Measurements from ENCODE around the gene EIF5B.

The EIF5B gene

DNA sequence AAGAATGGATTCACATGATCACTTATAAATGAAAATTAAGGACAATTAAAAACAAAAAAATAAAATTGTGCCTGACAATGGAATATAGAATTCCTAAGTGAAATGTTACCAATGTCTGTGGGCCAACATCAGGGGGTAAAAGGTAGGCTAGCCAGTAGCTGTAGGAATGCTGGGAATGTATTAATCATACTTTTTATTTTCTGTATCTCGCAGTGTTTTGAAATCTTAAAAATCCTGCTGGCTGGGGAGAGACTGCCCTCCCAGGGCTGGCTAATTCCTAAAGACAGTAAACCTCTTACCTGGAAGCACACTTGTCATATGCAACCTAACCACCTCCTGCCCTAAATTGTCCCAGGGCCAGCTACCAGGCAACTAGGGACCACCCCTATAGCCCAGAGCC, 82.8 kb downstream of the EIF5B start:
- no peak for DNase-seq

DNA sequence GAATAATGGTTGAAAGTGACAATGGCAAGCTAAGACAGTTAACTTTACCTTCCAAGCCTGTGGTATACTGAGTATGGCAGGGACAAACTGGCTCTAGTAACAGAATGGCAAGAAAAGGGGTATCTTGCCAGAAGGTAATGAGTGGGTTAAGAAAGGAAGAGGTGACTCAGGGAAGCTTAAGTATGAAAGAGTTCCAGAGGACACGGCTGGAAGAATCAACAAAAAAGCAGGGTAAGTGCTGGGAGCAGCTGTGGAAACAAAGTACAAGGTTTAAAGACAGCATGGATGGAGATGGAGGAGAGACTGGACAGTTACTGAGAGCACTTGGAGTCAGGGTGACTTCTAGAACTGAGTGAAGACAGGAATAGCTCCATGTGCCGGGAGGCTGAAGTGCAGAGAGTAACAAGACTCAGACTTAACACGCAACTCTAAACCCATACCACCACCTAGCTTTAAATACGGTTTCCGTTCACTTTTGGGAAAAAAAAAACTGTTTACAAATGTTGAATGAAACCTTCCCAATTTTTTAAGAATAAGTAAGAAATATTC, 83.6 kb downstream of the EIF5B start:
- DNase-seq, result no peak

DNA sequence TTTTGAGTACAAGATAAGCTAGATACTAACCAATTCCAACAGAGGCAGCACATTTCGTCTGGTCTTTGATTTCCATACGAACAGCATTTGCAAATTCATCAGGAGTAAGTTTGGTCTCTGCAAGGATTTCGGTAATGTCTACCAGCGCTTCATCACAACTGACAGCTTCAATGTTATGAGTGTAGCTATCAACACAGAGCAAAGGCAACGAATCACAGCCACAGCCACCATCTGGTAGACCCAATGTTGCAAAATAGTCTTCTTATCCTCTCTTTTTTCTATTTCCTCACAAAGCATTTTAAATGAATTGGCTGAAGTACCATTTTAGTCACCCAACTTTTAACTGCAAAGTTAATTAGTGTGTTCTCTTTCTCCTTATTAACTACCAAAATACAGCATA, 84.3 kb downstream of the EIF5B start:
- DNase-seq, result no peak

DNA sequence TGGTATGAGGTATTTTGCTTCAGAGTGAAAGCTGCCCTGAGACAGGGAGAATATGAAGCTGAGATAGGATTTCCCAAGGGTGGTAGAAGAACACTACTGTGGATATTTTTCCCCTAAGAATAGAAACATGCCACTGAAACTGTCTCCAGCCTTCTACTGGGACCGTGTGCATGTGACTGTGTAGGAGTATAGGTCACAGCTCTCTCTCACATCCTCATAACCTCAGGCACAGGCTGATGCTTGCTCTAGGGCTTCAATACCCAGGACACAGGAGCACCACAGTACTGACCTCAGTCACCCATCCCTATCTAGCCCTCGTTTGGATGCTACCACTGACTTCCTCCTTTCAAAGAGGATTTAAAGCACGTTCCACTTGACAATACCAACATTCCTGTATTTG, 85.4 kb downstream of the EIF5B start:
- DNase-seq, result no peak

DNA sequence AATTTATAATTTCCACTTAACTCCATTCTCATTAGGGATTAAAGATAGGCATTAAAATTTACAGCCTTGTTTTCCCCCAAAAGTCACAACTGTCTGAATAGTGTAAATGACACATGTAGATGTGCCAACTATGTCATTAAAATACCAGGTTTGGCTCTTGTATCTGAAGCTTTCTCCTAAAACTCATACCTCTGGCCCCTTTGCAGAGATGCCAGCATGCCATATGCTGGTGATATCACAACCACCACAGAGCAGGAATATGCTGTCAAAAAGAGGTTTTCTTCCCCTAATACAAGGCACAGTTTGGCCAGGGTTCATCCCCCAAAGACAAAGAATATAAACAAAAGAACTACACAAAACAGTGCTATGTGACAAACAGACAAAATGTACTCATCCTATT, 87.2 kb downstream of the EIF5B start:
- DNase-seq, result no peak

DNA sequence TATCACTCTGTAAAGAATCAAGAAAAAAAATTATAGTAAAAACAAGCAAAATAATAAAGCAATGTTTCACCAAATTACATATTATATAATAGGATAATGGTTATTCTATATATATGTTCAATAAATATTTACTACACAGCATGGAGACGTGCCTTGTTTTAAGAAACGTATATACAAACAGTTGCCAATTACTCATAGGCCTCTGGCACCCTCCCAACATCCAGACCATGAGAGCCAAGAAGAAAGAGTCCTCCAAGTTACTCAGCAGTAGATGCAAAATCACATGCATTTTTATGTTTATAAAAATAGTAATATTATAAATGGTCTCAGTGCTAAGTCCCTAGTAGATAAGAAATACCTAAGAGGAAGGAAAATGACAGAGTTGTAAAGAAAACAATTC, 87.8 kb downstream of the EIF5B start:
- no peak for DNase-seq

DNA sequence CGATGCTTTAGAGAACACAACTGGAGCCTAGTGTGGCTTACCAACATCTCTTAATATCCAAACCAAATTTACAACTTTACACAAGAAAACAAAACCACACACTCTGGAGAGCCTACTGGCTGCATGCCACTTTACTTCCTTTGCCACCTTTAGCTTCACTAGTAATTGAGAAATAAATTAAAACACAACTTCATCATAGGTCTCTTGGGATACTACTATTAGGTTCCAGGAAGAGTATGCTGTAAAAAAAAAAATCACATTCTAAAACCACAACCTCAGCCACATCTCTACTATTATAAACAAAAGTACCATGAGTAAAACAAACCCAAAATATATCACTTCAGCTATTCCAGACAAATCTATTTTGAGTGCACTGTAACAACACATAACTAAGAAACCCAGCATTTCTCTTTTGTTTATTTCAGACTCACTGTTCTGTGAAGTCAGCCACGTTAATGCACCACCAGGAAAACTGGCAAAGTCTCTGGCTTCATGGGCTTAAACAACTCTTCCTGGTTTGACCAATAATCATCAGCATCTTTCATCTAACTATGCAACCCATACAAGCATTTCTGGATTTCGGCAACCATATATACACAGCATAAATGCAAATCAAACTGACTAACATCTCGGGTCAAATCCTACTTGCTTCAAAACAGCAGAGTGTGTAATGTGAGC, 93.6 kb downstream of the EIF5B start:
- no peak for DNase-seq

DNA sequence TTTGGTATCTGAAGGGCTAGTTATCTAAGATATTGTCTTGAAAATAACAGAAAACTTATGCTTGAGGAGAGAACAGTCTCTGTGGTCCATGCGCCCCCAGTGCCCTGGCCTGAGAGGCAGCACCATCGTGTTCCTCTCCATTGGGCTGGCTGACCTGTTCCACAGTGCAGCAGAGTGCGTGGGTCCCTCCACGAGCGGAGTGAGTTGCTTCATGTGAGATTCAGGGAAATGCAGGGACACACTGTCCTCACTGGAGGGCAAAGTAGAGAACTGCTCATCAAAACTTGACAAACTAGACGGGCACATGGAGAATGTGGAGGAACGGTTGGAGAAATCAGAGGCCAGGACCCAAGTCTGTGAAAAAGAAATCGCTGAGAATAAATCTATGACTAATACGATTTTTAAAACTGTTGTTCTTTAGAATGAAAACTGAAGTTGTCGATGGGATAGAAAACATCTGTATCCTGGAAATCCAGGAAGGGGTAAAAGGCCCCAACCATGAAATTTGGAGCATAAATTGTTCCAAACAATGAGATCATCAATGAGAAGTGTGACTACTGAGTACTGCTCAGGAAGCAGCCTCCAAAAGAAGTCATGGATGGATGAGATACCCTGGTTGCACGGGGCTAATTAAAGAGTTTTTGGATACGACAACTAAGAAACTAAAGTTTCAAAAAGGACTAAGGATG, 94.5 kb downstream of the EIF5B start:
- no peak for DNase-seq

DNA sequence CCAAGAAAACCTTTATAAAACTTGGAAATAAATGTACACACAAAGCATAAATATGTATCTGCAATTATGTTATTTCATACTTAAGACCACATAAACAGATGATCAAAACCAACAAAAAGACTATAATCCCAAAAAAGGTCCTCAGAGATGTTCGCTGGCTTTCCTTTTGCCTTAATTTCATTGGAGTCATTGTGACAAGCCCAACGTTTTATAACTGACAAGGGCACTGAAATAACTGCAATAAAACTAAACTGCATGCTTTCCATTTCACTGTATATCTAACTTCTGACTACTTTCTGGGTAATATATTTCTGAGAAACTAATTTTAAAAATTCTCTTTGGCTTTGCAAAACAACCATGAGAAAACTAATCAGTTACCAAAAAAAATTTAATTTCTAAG, 96.2 kb downstream of the EIF5B start:
- DNase-seq, result no peak

DNA sequence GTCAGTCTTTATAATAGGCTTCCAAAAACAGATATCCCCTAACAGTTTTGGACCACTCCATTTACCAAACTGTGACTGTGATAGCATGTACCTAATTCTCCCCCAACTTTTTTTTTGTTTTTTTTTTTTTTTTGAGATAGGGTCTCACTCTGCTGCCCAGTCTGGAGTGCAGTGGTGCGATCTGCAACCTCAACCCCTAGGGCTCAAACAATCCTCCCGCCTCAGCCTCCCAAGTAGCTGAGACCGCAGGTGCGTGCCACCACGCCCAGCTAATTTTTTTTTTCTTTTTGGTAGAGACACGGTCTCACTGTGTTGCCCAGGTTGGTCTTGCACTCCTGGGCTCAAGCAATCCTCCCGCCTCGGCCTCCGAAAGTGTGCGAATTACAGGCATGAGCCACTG, 99.7 kb downstream of the EIF5B start:
- DNase-seq, result no peak

DNA sequence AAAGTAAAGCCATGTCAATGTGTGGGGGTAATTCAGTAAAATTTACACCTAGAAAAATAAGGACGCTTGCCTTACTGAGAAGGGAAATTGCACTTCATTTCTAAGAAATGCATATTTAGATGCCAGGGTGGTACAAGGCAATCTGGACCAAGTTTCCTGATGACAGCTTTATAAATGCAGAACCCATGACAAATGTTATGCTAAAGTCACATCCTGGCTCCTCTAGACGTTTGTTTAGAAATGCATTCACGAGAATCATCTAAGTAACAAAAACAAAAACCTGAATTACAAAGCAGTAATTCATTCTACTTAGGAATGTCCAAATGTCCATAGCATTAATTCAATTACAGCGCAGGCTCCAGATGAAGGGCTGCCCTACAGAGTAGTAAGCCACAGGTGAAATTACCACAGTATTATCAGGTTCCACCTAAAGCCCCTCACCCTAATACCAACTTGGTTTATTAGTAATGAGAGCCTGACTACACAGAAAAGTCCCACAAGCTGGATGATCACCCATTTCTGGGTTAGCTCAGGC, 102.8 kb downstream of the EIF5B start:
- no peak for DNase-seq

DNA sequence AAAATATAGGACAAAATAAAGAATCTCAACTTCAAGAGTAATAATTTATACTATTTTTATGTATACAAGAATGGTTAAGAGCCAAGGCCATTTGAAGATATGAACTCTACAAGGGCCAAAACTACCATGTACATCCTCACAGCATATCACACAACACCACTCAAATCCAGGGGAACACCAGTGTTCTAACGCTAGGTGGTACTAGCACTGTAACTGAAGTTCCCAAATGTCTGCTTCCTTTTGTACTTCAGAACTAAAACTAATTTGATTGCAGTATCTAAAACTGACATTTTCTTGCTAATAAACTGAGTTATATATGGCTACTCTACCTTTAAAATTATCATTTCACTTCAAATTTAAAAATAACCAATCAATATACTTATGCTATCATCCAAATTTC, 105.6 kb downstream of the EIF5B start:
- no peak for DNase-seq

DNA sequence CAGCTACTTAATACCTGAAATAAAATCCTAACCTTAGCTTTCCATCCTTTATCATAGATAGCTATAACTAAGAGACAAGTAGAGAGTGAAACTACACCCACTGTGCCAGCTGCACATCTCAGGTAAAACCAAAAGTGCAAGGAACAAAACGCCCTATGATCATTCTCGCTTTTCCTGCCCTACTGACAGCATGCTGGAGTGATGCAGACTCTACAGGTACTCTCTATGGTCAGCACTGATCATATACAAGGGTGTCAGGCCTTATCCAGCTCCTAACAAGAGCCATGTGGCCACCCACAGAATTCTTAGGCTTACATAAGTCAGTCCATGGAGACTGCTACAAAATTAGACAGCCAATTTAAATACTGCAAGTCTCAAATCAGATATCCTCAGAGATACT, 107.0 kb downstream of the EIF5B start:
- no peak for DNase-seq

DNA sequence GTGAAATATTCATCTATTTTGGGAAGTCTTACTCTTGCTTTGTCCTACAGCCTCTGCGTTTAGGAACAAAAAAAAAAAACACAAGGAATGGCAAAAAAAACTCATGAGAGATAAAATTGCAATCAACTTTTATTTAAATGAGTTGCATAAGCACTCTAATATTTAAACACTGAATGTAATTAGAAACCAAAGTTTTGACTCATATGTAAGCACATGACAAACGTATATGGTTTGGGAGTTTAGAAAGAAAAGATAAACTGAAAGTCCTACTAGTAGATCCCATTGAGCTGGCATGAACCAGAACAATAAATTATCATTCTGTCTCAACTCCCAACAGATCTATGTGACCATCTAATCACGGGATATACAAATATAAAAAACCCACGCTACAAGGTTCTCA, 107.9 kb downstream of the EIF5B start:
- DNase-seq, result no peak

DNA sequence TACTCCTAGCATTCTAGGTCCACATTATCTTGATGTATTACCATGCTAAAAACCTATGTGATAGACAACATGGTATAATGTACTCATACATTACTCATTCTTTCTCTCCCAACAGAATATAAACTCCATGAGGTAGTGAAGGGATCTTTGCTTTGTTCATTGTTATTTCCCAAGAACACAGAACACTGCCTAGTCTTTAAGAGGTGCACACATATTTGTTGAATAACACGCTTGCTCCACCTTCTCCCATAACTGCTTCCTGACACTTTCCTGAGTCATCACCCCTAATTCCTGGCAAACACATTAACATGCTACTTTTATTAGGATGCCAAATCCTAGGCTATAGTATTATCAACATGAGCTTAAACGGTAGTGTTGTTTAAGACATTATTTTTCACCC, 111.4 kb downstream of the EIF5B start:
- no peak for DNase-seq

DNA sequence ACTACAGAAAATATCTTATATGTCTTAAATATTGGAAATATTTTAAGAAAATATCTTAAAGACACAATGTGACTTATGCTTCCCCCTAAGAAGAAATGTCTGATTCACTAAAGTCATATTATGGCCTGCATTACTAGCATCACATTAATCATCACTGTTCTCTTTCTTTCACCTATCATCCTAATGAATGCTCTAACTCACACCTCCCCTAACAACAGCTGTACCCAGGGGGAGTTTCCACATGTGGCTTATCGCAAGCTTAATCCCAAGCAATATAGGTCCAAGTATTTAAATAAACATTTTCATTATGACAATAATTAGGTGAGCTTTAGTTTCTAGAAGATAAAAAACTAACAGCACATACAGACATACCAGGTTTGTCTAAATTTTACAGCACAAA, 113.0 kb downstream of the EIF5B start:
- DNase-seq, result no peak
